Smooth muscle cell (in vitro differentiated cells): ENCODE measurements around the gene ABCG4. TPM values are rescaled to one million over a fixed set of nuclear protein-coding genes. Genes with fewer than 3 reads are reported as not detected.
A peak's percentile ranks its signal among the peaks of the same experiment; 100 is the strongest.

Source experiments
- DNase-seq: peaks from one replicate; lab custom pipeline; 2025; ENCODE audit not compliant: unreplicated experiment; lab: John Stamatoyannopoulos, UW
- H2AFZ ChIP-seq: fragments of 200-600 bp; sonication (generic); 2 replicates; pipeline ENCODE4 v1.6.0; 2016; ENCODE audit warnings: antibody characterized with exemption, low read depth, mild to moderate bottlenecking
- H3F3A ChIP-seq: fragments of 200-600 bp; sonication (generic); 2 replicates; pipeline ENCODE4 v1.6.0; 2017; ENCODE audit warnings: antibody characterized with exemption, low read depth
- H3K27ac ChIP-seq: fragments of 200-600 bp; sonication (generic); 2 replicates; pipeline ENCODE4 v1.5.1; 2016; ENCODE audit warnings: low read depth, mild to moderate bottlenecking
- H3K27me3 ChIP-seq: fragments of 200-600 bp; sonication (generic); 2 replicates; pipeline ENCODE4 v1.6.1; 2016; ENCODE audit warnings: low read depth, mild to moderate bottlenecking
- H3K36me3 ChIP-seq: fragments of 200-600 bp; sonication (generic); 2 replicates; pipeline ENCODE4 v1.5.1; 2016; ENCODE audit warnings: low read depth
- H3K4me1 ChIP-seq: fragments of 200-600 bp; sonication (generic); 2 replicates; pipeline ENCODE4 v1.5.1; 2016; ENCODE audit warnings: low read depth
- H3K4me2 ChIP-seq: fragments of 200-600 bp; sonication (generic); 2 replicates; pipeline ENCODE4 v1.6.0; 2016; ENCODE audit warnings: mild to moderate bottlenecking
- H3K4me3 ChIP-seq: fragments of 200-600 bp; sonication (generic); 2 replicates; pipeline ENCODE4 v1.5.1; 2016; ENCODE audit warnings: mild to moderate bottlenecking
- H3K79me2 ChIP-seq: fragments of 200-600 bp; sonication (generic); 2 replicates; pipeline ENCODE4 v1.6.0; 2016; ENCODE audit warnings: low read depth, mild to moderate bottlenecking
- H3K9ac ChIP-seq: fragments of 200-600 bp; sonication (generic); 2 replicates; pipeline ENCODE4 v1.6.0; 2016; ENCODE audit warnings: low read depth
- H3K9me3 ChIP-seq: fragments of 200-600 bp; sonication (generic); replicated peaks from 2 replicates; pipeline ENCODE4 v1.5.1; 2016; ENCODE audit warnings: low read depth
- H4K20me1 ChIP-seq: fragments of 200-600 bp; sonication (generic); 2 replicates; pipeline ENCODE4 v1.6.0; 2016; ENCODE audit warnings: low read depth
- CTCF ChIP-seq: fragments of 200-600 bp; sonication (generic); IDR thresholded peaks from 2 replicates; pipeline ENCODE4 v1.5.1; 2017; ENCODE audit warnings: borderline replicate concordance, mild to moderate bottlenecking, antibody characterized with exemption; ENCODE audit not compliant: insufficient read depth, poor library complexity, severe bottlenecking
- WGBS: methylation state at CpG from one replicate; pipeline ENCODE4 v1.1.7; 2016; ENCODE audit warnings: low lambda C conversion rate; 5-methylcytosine and 5-hydroxymethylcytosine counted together
- polyA plus RNA-seq: library from polyadenylated mRNA; unstranded; fragments of >200 nt; fragmentation: Nextera tagmentation; extraction: Ambion mirVana; gene quantifications from 2 replicates; pipeline ENCODE4 v1.2.1, GENCODE V29; 2016
- total RNA-seq: library from RNA; depleted of rRNA; stranded (reverse); fragments of >200 nt; gene quantifications from 2 replicates; pipeline ENCODE4 v1.2.3, GENCODE V29; 2014

ABCG4 gene
- total and polyA plus RNA-seq, 2 experiments from 2014 or later: 0.85 to 2.1 TPM

DNA sequence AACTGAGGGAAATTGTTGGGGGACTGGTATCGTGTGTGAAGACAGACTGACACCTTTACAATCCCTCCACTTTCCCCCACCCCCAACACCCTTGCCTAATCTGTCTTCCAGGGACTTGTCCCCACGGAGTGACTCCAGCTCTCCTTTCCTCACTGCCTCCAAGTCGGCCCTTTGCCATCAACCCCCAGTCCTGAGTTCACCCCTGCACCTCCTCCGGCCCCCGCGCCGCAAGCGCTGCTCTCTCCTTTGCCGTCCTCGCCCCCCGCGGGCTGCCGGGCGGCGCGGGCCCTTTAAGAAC lies 183 bp upstream of the ABCG4 start:
- 0% methylated on average over 15 of the region's 16 CpGs for WGBS
- H3K9me3 ChIP-seq: no peaks in the 10 kb centered on the region
- peak overlapping the region; percentile 98 for H3K4me2 ChIP-seq
- no peak overlapping the region for H3K27ac ChIP-seq
- no peaks in the 10 kb centered on the region for H3K79me2 ChIP-seq
- H2AFZ ChIP-seq: peak overlapping the region; percentile 98
- no peaks in the 10 kb centered on the region for H3K36me3 ChIP-seq
- TF ChIP-seq CTCF: no peak
- H3K4me3 ChIP-seq: peak overlapping the region; percentile 73
- H3F3A ChIP-seq: no peaks in the 10 kb centered on the region
- no peak overlapping the region for H3K9ac ChIP-seq
- no peaks in the 10 kb centered on the region for H4K20me1 ChIP-seq
- H3K4me1 ChIP-seq: peaks cover 4% of the 10 kb centered on the region
- no peak for DNase-seq
- peaks cover 27% of the 10 kb centered on the region for H3K27me3 ChIP-seq

DNA sequence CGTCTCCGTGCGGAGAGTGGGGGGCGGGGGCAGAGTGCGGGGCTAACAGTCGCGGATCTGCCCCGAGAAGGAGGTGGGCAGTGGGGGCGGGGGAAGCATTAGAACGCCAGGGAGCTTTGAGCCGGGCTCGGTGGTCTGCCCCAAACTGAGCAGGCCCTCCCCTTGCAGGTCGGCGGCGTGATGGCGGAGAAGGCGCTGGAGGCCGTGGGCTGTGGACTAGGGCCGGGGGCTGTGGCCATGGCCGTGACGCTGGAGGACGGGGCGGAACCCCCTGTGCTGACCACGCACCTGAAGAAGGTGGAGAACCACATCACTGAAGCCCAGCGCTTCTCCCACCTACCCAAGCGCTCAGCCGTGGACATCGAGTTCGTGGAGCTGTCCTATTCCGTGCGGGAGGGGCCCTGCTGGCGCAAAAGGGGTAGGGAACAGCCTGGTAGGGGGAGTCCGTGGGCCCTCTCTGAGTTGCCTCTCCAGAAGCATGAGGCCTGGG lies 979 bp downstream of the ABCG4 start:
- H4K20me1 ChIP-seq: no peaks in the 10 kb centered on the region
- H3K9me3 ChIP-seq: no peaks in the 10 kb centered on the region
- peaks cover 27% of the 10 kb centered on the region for H3K27me3 ChIP-seq
- peak overlapping the region; percentile 98 for H2AFZ ChIP-seq
- H3K9ac ChIP-seq: no peak overlapping the region
- peak overlapping the region; percentile 73 for H3K4me3 ChIP-seq
- no peaks in the 10 kb centered on the region for H3K79me2 ChIP-seq
- TF ChIP-seq CTCF: no peak
- no peak overlapping the region for H3K27ac ChIP-seq
- peak overlapping the region; percentile 98 for H3K4me2 ChIP-seq
- no peaks in the 10 kb centered on the region for H3F3A ChIP-seq
- 6% methylated on average over 23 of the region's 33 CpGs for WGBS
- DNase-seq: no peak
- H3K4me1 ChIP-seq: peaks cover 4% of the 10 kb centered on the region
- no peaks in the 10 kb centered on the region for H3K36me3 ChIP-seq

- no peak overlapping the region for H3K27ac ChIP-seq
- H3K9me3 ChIP-seq: no peaks in the 10 kb centered on the region
- DNase-seq: no peak
- H4K20me1 ChIP-seq: no peaks in the 10 kb centered on the region
- H3F3A ChIP-seq: no peaks in the 10 kb centered on the region
- TF ChIP-seq CTCF: no peak
- H3K79me2 ChIP-seq: no peaks in the 10 kb centered on the region
- no peak overlapping the region for H3K4me3 ChIP-seq
- H3K4me1 ChIP-seq: peaks cover 4% of the 10 kb centered on the region
- H2AFZ ChIP-seq: no peak overlapping the region
- H3K36me3 ChIP-seq: no peaks in the 10 kb centered on the region
- H3K9ac ChIP-seq: no peak overlapping the region
- WGBS: 84% methylated on average over 9 of the region's 9 CpGs
- no peak overlapping the region for H3K4me2 ChIP-seq
- H3K27me3 ChIP-seq: peaks cover 19% of the 10 kb centered on the region
These were observed 3.2 kb downstream of the ABCG4 start for GRCh38 chr11:119152043-119152442.

DNA sequence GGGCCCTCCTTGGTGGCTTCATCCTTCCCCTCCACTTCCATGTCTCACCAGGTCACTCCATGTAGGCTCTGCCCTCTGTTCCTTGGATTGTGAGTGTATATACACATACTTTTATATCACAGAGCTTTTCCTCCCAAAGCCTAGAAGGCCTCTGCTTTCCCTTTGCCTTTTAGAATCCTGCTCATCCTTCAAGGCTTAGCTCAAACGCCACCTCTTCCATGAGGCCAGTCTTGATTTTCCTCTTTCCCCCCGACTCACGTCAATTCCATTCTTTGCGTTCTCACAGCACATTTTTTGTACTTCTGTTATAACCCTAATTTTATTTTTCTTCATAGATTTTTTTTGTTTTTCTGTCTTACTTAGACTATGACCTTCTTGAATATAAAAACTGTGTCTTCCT lies 3.8 kb downstream of the ABCG4 start:
- no peaks in the 10 kb centered on the region for H3F3A ChIP-seq
- H3K36me3 ChIP-seq: no peaks in the 10 kb centered on the region
- no peak overlapping the region for H3K9ac ChIP-seq
- 91% methylated on average over 4 of the region's 4 CpGs for WGBS
- H3K9me3 ChIP-seq: no peaks in the 10 kb centered on the region
- H2AFZ ChIP-seq: no peak overlapping the region
- no peak overlapping the region for H3K4me2 ChIP-seq
- no peaks in the 10 kb centered on the region for H4K20me1 ChIP-seq
- peaks cover 4% of the 10 kb centered on the region for H3K4me1 ChIP-seq
- DNase-seq: no peak
- H3K4me3 ChIP-seq: no peak overlapping the region
- H3K27me3 ChIP-seq: peaks cover 13% of the 10 kb centered on the region
- no peaks in the 10 kb centered on the region for H3K79me2 ChIP-seq
- H3K27ac ChIP-seq: no peak overlapping the region
- TF ChIP-seq CTCF: no peak
